GM13977 (cell line): Measurements from ENCODE around the gene RNF123.

Experiments
- DNase-seq: peaks from one replicate; pipeline ENCODE4 v3.0.0; 2012; ENCODE audit warnings: low spot score
- CTCF ChIP-seq: IDR thresholded peaks from 2 replicates; pipeline ENCODE4 v1.5.1; 2012; ENCODE audit warnings: mild to moderate bottlenecking, control low read depth; ENCODE audit not compliant: insufficient read depth; ENCODE audit errors: extremely low read depth, missing control alignments
- in situ Hi-C: fragments of 300-500 bp; cut with MboI; formaldehyde crosslinking; loops from one replicate; pipeline ENCODE4 v1.12.0; 2022; ENCODE audit warnings: low sequenced_read_pairs, low pct_unique_long_range_greater_than_20kb, mixed read lengths, inconsistent platforms; ENCODE audit not compliant: unreplicated experiment

RNF123 gene

GRCh38 chr3:49712631-49713317 is 23.4 kb downstream of the RNF123 start:
- DNase-seq = no peak
- in situ Hi-C loops = no loop called here
- TF ChIP-seq CTCF = no peak

GRCh38 chr3:49713336-49714105 is 24.2 kb downstream of the RNF123 start:
- TF ChIP-seq CTCF = no peak
- in situ Hi-C loops = no loop called here

GRCh38 chr3:49714728-49715550 is 25.6 kb downstream of the RNF123 start:
- in situ Hi-C loops = no loop called here
- DNase-seq = no peak
- TF ChIP-seq CTCF = no peak

More at GRCh38 chr3:49713336-49714105, 24.2 kb downstream of the RNF123 start:
- no peak for DNase-seq

GRCh38 chr3:49715611-49716121 is 26.3 kb downstream of the RNF123 start:
- in situ Hi-C loops = no loop called here
- DNase-seq = no peak
- TF ChIP-seq CTCF = no peak

GRCh38 chr3:49716169-49716568 is 26.8 kb downstream of the RNF123 start:
- in situ Hi-C loops = no loop called here
- TF ChIP-seq CTCF = no peak
- no peak for DNase-seq

GRCh38 chr3:49716691-49717210 is 27.4 kb downstream of the RNF123 start:
- TF ChIP-seq CTCF = no peak
- in situ Hi-C loops = no loop called here
- DNase-seq = no peak
